ENCODE measurements around the gene PTGER1. TPM values are rescaled to one million over a fixed set of nuclear protein-coding genes. Genes with fewer than 3 reads are reported as not detected.
A peak's percentile ranks its signal among the peaks of the same experiment; 100 is the strongest.

Gene PTGER1
- total and polyA plus RNA-seq, 2 donors (not counting 1 experiment from before 2014, with no cell fraction given), result 0.27 TPM; not detected in 1

DNA sequence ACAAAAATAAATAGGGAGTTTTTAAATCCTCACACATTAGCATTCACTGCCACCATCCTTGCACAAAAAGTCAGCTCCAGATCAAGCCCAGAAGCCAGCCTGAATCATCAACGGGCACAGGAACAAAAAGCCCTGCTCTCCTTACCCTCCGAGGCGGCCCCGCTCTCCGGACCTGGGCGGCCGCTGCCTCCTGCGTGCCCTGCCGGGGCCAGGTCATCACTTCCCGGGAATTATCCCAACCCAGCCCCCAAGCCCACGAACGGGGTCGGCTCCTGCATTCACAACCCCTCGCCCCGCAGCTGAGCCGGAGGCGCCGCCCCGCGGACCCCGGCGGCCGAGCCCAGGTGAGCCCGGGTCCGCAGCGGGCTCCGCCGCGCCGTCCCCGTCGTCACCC, 42.3 kb upstream of the PTGER1 start:
- Histone ChIP-seq H3K9ac (ENCODE audit: low read length) (peak overlapping the region; percentile 98), H2AFZ (ENCODE audit: insufficient read depth, low read depth, low read length, poor library complexity, severe bottlenecking) (peak overlapping the region; percentile 47), H3K9me3 (ENCODE audit: control extremely low read depth in 1 of 3, control insufficient read depth in 2 of 3, insufficient read depth in 1 of 3, low read length in 2 of 3) (no peaks in the 10 kb centered on the region), H3K4me3 (ENCODE audit: control extremely low read depth in 1 of 5, extremely low read depth in 1 of 5, insufficient read depth in 1 of 5, low read depth in 2 of 5, low read length in 4 of 5) (peak overlapping the region; percentile 88 to 98 (median 94)), H3K27ac (ENCODE audit: low read length in 2 of 2) (peak overlapping the region in 1 of 2 donors; percentile 95), H3K27me3 (replicated peaks in 1 of 4; ENCODE audit: control extremely low read depth in 1 of 4, control insufficient read depth in 3 of 4, insufficient read depth in 4 of 4, low read length in 3 of 4) (no peaks in the 10 kb centered on the region), H3K79me2 (ENCODE audit: control insufficient read depth, insufficient read depth, low read length) (peaks cover 21% of the 10 kb centered on the region), H3K4me2 (replicated peaks; ENCODE audit: low read depth, low read length, poor library complexity, severe bottlenecking) (peak overlapping the region; percentile 93), H3K36me3 (replicated peaks in 1 of 2; ENCODE audit: control extremely low read depth in 1 of 2, control insufficient read depth in 1 of 2, extremely low read depth in 1 of 2, insufficient read depth in 2 of 2, low read length in 1 of 2) (peaks cover 0 to 25% of the 10 kb centered on the region in 2 experiments), H3K4me1 (ENCODE audit: control insufficient read depth in 2 of 2, insufficient read depth in 2 of 2, low read length in 2 of 2) (peaks cover 39 to 43% of the 10 kb centered on the region in 2 donors), H4K20me1 (ENCODE audit: control insufficient read depth, insufficient read depth, low read length, poor library complexity, severe bottlenecking) (peaks cover 43% of the 10 kb centered on the region)
- Mint-ChIP-seq H3K27me3 (no peaks in the 10 kb centered on the region), H3K27ac (peak overlapping the region; percentile 82), H3K9me3 (ENCODE audit: insufficient read depth) (no peaks in the 10 kb centered on the region), H3K4me3 (peak overlapping the region; percentile 96), H3K4me1 (peaks cover 50% of the 10 kb centered on the region)
- no peak for DNase-seq
- ChIA-PET CTCF (interaction anchor here (0.6 to 1.9 kb wide), 8 partner anchors 10 to 381 kb away, joined by 3 to 6 read pairs (median 4); partner anchors contain the start of genes ASF1B and NDUFB7), POLR2A (interaction anchor here (0.7 to 1.8 kb wide), 9 partner anchors 11 to 1497 kb away, joined by 3 to 13 read pairs (median 4); partner anchors contain the start of gene GIPC1)
- TF ChIP-seq CTCF (IDR thresholded peaks at IDR 0.05), result no peak
- TF ChIP-seq EZH2 (IDR thresholded peaks at IDR 0.05; ENCODE audit: borderline replicate concordance, insufficient read depth, low read depth, low read length, poor library complexity, severe bottlenecking), result no peak
- intact Hi-C loops (cut with micrococcal nuclease), result no loop called here
- no peak for ATAC-seq (ENCODE audit: low read depth)
- WGBS (ENCODE audit: insufficient coverage), result 0% methylated on average over 31 of the region's 32 CpGs

DNA sequence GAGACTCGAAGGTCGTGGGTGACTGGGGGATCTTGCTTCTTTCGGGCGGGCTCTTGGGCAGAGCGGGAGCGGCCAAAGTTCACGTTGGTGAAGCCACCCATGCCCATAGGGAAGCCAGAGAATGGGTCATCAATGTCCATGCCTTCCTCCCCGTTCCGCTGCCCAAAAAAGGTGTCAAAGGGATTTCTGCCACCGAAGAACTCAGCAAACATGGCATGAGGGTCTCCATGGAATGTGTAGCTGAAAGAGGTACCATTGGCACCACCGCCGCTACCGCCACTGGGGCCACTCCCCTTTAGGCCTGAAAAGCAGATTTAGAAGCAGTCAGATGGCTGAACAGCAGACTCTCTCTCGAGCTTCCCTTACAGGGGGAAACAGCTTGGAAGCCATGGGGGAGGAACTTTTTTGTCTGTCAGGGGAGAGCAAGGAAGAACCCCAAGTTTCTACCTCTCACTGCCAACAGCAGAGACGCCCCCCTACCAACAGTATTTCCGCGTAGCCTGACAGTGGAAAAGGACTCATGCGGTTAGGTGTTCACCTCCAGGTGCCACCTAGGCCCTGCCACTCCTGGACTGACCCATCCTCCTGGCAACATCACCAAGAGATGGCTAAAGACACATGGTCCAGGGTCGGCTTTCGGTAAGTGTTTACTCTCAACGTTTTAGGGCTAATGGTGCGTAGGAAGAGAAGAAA, 41.7 kb upstream of the PTGER1 start:
- Histone ChIP-seq H3K9me3 (ENCODE audit: control extremely low read depth in 1 of 3, control insufficient read depth in 2 of 3, insufficient read depth in 1 of 3, low read length in 2 of 3) (no peaks in the 10 kb centered on the region), H4K20me1 (ENCODE audit: control insufficient read depth, insufficient read depth, low read length, poor library complexity, severe bottlenecking) (peaks cover 43% of the 10 kb centered on the region), H3K27ac (ENCODE audit: low read length in 2 of 2) (peak overlapping the region in 1 of 2 donors; percentile 95), H3K4me2 (replicated peaks; ENCODE audit: low read depth, low read length, poor library complexity, severe bottlenecking) (peak overlapping the region; percentile 93), H3K4me1 (ENCODE audit: control insufficient read depth in 2 of 2, insufficient read depth in 2 of 2, low read length in 2 of 2) (peaks cover 33 to 39% of the 10 kb centered on the region in 2 donors), H3K36me3 (replicated peaks in 1 of 2; ENCODE audit: control extremely low read depth in 1 of 2, control insufficient read depth in 1 of 2, extremely low read depth in 1 of 2, insufficient read depth in 2 of 2, low read length in 1 of 2) (peaks cover 0 to 25% of the 10 kb centered on the region in 2 experiments), H3K27me3 (replicated peaks in 1 of 4; ENCODE audit: control extremely low read depth in 1 of 4, control insufficient read depth in 3 of 4, insufficient read depth in 4 of 4, low read length in 3 of 4) (no peaks in the 10 kb centered on the region), H3K4me3 (ENCODE audit: control extremely low read depth in 1 of 5, extremely low read depth in 1 of 5, insufficient read depth in 1 of 5, low read depth in 2 of 5, low read length in 4 of 5) (peak overlapping the region; percentile 88 to 98 (median 94)), H3K9ac (ENCODE audit: low read length) (peak overlapping the region; percentile 98), H2AFZ (ENCODE audit: insufficient read depth, low read depth, low read length, poor library complexity, severe bottlenecking) (no peak overlapping the region), H3K79me2 (ENCODE audit: control insufficient read depth, insufficient read depth, low read length) (peaks cover 21% of the 10 kb centered on the region)
- Mint-ChIP-seq H3K9me3 (ENCODE audit: insufficient read depth) (no peaks in the 10 kb centered on the region), H3K4me1 (peaks cover 47% of the 10 kb centered on the region), H3K4me3 (peak overlapping the region; percentile 96), H3K27ac (peak overlapping the region; percentile 82), H3K27me3 (no peaks in the 10 kb centered on the region)
- ATAC-seq (ENCODE audit: low read depth), result no peak
- intact Hi-C loops (cut with micrococcal nuclease), result no loop called here
- POLR2A ChIA-PET, result interaction anchor here (0.7 to 1.8 kb wide), 6 partner anchors 12 to 1496 kb away, joined by 3 to 13 read pairs (median 4); partner anchors contain the start of gene GIPC1
- CTCF ChIA-PET, result interaction anchor here (0.6 to 1.9 kb wide), 8 partner anchors 9 to 380 kb away, joined by 3 to 6 read pairs (median 4); partner anchors contain the start of genes ASF1B and NDUFB7
- DNase-seq, result peak; percentile 44
- WGBS (ENCODE audit: insufficient coverage), result 51% methylated on average over 16 of the region's 22 CpGs
- TF ChIP-seq CTCF (IDR thresholded peaks at IDR 0.05), result no peak
- TF ChIP-seq EZH2 (IDR thresholded peaks at IDR 0.05; ENCODE audit: borderline replicate concordance, insufficient read depth, low read depth, low read length, poor library complexity, severe bottlenecking), result no peak
